COLO668 (cell line): ENCODE data around the gene RNF150.
"Not testable (repeated sequence)": the region's sequence is repeated elsewhere in the genome, so short reads cannot be mapped to it uniquely, and the experiment has no call there.

ENCODE experiments used
- DNase-seq: peaks from one replicate; lab custom pipeline; 2025; ENCODE audit not compliant: unreplicated experiment; lab: John Stamatoyannopoulos, UW

Gene RNF150

GRCh38 chr4:141133146-141133998, at the start of gene RNF150:
RNF150 (minus strand) TSS chr4:141133469.
- DNase-seq = peak; percentile 92

GRCh38 chr4:141180991-141181761, 47.9 kb upstream of the RNF150 start:
- DNase-seq = no peak

- DNase-seq = no peak
These were observed 46.5 kb upstream of the RNF150 start for GRCh38 chr4:141179474-141180373.

GRCh38 chr4:141177171-141177570, 43.9 kb upstream of the RNF150 start:
- DNase-seq = peak; percentile 7

- no peak for DNase-seq
These were observed 41.2 kb upstream of the RNF150 start for GRCh38 chr4:141174457-141174856.

- no peak for DNase-seq
These were observed 37.4 kb upstream of the RNF150 start for GRCh38 chr4:141170671-141171070.

GRCh38 chr4:141169391-141169790, 36.1 kb upstream of the RNF150 start:
- no peak for DNase-seq

- DNase-seq = not testable (repeated sequence)
These were observed 31.7 kb upstream of the RNF150 start for GRCh38 chr4:141165001-141165400.

- DNase-seq = no peak
These were observed 25.8 kb upstream of the RNF150 start for GRCh38 chr4:141159027-141159426.

- DNase-seq = no peak
These were observed 24.9 kb upstream of the RNF150 start for GRCh38 chr4:141158219-141158618.

- DNase-seq = no peak
These were observed 22.3 kb upstream of the RNF150 start for GRCh38 chr4:141155586-141155985.

GRCh38 chr4:141154725-141155124, 21.5 kb upstream of the RNF150 start:
- DNase-seq = no peak

- no peak for DNase-seq
These were observed 20.7 kb upstream of the RNF150 start for GRCh38 chr4:141153751-141154510.

GRCh38 chr4:141144207-141144606, 10.9 kb upstream of the RNF150 start:
- DNase-seq = no peak

GRCh38 chr4:141142423-141142822, 9.2 kb upstream of the RNF150 start:
- no peak for DNase-seq

- DNase-seq = no peak
These were observed 7.3 kb upstream of the RNF150 start for GRCh38 chr4:141140391-141141200.

GRCh38 chr4:141133999-141134995, 1.0 kb upstream of the RNF150 start:
- DNase-seq = no peak

GRCh38 chr4:141132709-141133145, 542 bp downstream of the RNF150 start:
- peak; percentile 56 for DNase-seq
